HG02610 (cell line): ENCODE measurements around the gene INTS12.
"Not testable (repeated sequence)": the region's sequence is repeated elsewhere in the genome, so short reads cannot be mapped to it uniquely, and the experiment has no call there.

Source experiments
- ATAC-seq: cut with Tn5 transposase; IDR thresholded peaks from one replicate; pipeline ENCODE4 v1.9.1; 2021; ENCODE audit warnings: mild to moderate bottlenecking, moderate library complexity; ENCODE audit not compliant: unreplicated experiment

INTS12 gene

DNA sequence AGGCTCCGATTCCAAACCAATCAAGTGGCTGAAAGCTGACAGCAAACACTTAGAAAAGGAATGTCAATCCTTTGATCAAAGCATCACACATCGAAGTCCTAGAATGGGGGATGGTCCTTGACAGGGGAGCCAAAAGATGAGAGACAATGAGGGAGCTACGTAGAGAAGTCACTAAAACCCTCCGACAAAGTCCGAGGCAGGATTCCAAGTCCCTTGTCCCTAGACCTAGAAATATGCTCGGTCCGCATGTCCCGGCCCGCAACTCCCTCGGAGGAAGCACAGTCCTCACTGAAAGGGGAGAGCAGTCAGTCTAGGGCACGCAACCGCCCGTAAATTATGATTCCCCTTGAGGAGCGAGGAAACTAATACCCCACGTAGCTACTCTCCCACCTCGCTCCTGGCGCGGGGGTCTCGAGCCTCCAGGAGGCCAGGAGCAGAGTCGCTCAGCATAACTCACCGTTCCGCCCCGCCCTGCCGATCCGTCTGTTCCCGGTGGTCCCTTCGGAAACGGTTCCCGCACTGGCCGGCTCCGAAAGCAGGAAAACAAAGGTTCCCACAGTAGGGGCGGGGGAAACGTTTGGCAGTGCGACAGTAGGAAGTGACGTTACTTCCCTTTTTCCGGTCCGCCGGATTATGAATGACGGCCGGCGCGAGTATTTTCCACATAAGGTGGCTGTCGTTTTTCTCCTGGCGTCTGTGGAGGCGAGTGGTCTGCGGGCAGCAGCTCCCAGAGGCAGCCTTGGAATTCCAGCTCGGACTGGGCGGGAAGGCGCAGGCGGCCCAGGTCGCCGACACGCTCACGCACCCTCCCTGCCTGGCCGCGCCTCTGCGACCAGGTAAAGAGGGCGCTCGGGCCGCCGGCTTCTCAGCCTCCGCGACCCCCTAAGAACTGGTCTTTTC, at the start of gene INTS12, which contains the start of gene GSTCD:
INTS12 (minus strand) TSS at position 509 of the 900 bp plus-strand sequence. CDS start 8,684 bp downstream, outside the sequence.
GSTCD (plus strand) TSS at position 604 of the 900 bp plus-strand sequence. CDS start 8,830 bp downstream, outside the sequence.
- ATAC-seq = peak; percentile 77

DNA sequence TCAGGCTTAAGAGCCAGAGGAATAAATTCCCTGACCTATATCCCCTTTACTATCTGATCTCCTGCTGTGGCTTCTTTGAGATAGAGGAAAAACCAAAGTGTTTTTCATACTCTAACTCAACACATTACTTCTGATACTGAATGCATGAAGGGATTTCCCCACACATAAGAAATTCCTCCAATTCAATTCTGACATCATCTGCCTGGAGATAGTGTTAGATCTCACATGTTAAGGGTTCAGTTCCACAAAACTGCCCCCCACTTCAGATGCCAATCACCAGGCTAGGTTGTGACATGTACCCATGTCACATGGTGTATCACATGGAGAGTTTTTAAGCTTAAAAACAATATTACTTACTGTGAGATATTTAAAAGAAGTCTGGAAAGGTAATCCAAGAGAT, 46.9 kb upstream of the INTS12 start:
- no peak for ATAC-seq

DNA sequence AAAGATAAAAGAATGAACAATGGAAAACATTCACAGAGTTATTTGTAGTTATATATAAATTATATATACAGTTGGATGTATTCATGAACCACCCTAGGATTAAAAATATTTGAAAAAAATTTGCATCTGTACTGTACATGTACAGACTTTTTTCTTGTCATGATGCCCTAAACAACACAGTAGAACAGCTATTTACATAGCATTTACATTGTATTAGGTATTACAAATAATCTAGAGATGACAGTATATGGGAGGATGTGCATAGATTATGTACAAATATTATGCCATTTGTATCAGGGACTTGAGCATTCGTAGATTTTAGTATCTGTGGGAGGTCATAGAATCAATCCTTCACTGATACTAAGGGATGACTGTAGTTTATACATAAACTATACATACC, 44.9 kb upstream of the INTS12 start:
- ATAC-seq = no peak

GRCh38 chr4:105751718-105752299, 43.3 kb upstream of the INTS12 start:
- ATAC-seq = no peak

DNA sequence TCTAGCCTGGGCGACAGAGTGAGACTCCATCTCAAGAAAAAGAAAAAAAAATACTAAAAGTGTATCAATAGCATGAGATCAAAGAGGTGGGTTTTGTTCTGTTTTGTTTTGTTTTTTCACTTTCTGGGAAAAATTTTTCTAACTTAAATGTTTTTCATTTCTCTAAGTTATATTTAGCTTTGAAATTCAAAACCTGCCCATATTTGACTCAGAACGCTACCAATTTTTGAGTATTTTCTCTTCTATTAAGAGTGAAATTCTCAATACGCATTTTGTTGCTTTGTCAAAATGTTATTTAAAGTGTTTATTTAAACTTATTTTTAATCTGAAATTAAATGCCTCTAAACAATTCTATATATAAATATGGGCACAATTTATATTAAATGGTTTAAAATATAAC, 39.7 kb upstream of the INTS12 start:
- no peak for ATAC-seq

DNA sequence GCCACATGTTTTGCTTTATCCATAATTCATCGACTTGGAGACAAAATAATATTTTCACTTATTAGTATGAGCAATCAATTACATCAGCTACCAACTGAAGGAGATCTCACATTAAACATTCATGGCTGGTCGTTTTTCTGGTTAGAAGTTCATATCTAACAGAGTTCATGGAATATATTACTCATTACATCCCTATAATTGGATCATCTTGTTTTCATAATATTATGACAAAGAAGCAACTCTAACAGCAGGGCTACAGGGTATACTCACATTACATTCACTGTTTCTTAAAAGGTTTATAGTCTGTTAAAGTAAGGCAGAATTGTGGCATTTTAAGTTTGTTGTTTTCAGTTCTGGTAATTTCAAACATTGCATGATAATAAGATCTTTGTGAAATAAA, 33.1 kb upstream of the INTS12 start:
- no peak for ATAC-seq

- ATAC-seq = not testable (repeated sequence)
These were observed 26.7 kb upstream of the INTS12 start for GRCh38 chr4:105735217-105735616.

GRCh38 chr4:105729895-105730294, 21.4 kb upstream of the INTS12 start:
- ATAC-seq = not testable (repeated sequence)

DNA sequence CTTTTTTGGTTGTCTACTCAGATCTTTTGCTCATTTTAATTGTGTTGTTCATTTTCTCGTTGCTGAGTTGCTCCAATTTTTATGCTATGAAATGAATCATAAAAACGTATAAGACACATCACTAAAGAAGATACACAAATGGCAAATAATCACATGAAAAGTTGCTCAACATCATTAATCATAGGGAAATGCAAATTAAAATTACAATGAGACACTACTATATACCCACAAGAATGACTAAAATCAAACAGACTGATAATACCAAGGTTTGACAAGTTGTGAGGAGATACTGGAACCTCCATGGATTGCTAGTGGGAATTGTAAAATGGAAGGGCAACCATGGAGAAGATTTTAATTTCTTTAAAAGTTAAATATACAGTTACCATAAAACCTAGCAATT, 17.1 kb upstream of the INTS12 start:
- ATAC-seq = no peak

DNA sequence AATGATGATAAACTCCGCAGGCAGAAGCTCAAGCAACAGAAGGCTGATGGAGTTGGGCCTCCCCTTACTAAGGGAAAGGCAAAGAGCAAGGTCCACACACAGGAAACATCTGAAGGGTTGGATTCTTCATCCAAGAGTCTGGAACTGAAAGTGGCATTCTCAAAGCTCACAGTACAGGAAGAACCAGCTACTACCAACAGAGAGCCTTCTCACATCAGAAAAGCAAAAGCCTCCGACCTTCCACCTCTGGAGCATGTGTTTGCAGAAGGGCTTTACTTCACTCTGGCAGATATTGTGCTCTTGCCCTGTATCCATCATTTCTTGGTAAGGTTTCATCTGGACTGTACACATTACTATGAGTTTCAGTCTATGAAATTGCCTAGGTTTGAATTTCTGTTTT, 10.7 kb upstream of the INTS12 start:
- no peak for ATAC-seq

DNA sequence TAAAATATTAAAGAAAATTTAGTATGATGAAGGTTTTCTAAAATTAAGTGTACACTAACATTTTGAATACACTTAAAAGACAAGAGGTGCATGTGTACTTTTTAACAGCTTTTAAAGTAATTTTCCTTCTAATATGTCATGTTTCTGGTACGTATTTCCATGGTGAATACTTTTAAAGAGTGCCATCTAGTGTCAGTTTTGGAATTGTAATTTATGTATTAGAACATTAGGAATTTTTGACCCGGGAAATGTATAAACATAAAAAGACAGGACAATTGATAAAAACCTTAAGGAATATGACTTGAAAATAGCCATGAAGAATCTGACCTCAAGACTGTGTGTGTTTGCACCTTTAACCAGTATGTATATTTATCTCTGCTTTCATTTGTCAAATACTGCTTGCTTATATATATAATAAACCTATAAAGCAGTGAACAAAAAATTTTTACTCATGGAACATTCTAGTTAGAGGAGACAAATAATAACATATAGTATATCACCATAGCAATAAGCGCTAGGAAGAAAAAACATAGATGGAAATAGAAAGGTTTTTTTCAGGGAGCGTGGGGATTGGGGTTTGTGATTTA, 7.3 kb upstream of the INTS12 start:
- ATAC-seq = no peak

GRCh38 chr4:105714932-105715331, 6.4 kb upstream of the INTS12 start:
- ATAC-seq = no peak

GRCh38 chr4:105714071-105714521, 5.6 kb upstream of the INTS12 start:
- peak; percentile 45 for ATAC-seq

DNA sequence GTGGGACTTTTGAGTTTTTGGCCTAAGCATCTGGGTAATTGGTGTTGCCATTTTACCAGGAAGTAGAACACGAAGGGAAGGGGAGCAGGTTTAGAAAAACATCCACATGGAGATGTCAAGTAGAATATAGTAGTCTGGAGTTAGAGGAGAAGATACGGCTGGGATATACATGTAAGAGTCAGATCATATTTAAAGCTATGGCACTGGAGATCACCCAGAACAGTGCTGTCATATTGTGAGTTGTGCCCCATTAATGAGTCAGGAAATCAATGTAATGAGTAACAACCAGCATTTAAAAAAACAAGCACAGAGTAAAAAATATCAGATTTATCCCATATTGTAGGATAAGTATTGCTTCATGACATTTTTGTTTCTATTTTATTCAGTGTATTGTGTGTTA, 4.3 kb upstream of the INTS12 start:
- ATAC-seq = no peak

DNA sequence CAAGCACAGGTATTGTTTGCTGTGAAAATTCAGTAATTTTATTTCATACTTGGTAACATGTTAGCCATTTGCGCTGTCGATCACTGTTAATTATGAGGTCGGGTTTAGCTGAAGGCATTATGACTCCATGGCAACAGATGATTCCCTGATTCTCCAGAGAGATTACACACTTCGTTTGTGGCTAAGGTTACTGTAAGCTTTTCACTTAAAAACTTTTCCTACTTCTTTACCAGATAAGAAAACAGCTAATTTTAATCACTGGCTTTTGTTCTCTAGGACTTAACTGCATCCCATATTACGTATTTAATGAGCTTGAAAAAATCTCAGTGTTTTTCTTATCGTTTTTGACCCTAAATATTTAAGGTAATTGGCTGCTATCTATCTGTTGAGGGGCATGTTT, 2.2 kb upstream of the INTS12 start:
- ATAC-seq = no peak

DNA sequence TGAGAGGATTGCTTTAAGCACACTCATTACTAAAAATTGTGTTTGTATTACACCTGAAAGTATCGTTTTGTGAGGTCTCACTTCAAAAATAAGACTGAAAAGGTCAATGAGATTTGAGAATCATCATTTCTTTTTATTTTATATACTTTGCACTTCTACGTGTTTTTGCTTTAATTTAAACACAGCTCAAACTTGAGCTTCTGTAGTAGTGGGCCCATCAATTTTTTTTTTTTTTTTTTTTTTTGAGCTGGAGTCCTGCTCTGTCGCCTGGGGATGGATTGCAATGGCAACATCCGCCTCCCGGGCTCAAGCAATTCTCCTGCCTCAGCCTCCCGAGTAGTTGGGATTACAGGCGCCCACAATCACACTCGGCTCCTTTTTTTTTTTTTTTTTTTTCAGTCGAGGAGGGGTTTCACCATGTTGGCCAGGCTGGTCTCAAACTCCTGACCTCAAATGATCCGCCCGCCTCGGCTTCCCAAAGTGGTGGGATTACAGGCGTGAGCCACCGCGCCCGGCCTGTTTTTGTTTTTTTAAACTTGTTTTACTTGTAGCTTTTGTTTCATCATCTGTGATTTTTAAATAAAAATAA, 1.6 kb upstream of the INTS12 start:
- ATAC-seq = no peak

GRCh38 chr4:105709081-105709450, 577 bp upstream of the INTS12 start:
- ATAC-seq = peak; percentile 41

DNA sequence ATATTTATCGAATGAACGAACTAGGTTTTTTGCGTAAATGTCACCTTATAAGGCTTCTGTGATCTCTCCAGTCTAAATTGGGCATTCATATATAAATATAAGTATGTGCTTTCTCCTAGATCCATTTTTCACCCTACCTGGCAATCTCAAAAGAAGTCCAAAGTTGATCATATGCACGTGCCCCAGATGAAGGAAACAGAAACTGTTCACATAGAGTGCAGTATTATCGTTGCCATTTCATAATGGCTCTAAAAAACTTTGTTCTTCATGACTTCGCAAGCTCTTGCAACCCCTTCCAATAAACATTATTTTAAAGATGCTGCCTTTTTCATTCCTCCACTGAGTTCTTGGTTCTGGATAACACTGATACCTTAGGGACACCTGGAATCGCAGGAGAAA, 708 bp downstream of the INTS12 start:
- no peak for ATAC-seq

- no peak for ATAC-seq
These were observed 9.9 kb downstream of the INTS12 start for GRCh38 chr4:105698607-105699006.

DNA sequence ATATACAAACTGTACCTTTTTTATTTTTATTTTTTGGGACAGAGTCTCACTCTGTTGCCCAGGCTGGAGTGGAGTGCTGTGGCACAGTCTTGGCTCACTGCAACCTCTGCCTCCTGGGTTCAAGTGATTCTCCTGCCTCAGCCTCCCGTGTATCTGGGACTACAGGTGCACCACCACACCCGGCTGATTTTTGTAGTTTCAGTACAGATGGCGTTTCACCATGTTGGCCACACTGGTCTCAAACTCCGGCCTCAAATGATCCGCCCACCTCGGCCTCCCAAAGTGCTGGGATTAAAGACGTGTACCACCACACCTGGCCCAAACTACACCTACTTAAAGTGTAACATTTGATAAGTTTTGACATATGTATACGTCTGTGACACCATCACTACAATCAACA, 12.7 kb downstream of the INTS12 start:
- not testable (repeated sequence) for ATAC-seq

GRCh38 chr4:105694812-105695211, 13.7 kb downstream of the INTS12 start:
- ATAC-seq = not testable (repeated sequence)
